Activated CD8-positive, alpha-beta T cell treated with anti-CD3 and anti-CD28 coated beads, Interleukin-2, amount 10 ng/mL, durations not matched to agents 7 days and 5 days (primary cell): ENCODE results near the gene SP2. TPM values are rescaled to one million over a fixed set of nuclear protein-coding genes. Genes with fewer than 3 reads are reported as not detected.

ENCODE experiments used
- ATAC-seq: fragments of 150-1000 bp; cut with Tn5 transposase; one replicate; pipeline ENCODE4 v1.10.0; 2021; ENCODE audit warnings: moderate library complexity
- CTCF ChIA-PET: fragments of 350-600 bp; sonication (Branson Sonifier 250); formaldehyde crosslinking; loops from one replicate; lab custom pipeline; 2021; ENCODE audit warnings: antibody characterized with exemption; lab: Charles Lee
- POLR2A ChIA-PET: fragments of 350-600 bp; sonication (Branson Sonifier 250); formaldehyde crosslinking; loops from one replicate; lab custom pipeline; 2021; ENCODE audit warnings: antibody characterized with exemption; lab: Charles Lee
- DNase-seq: peaks from one replicate; pipeline ENCODE4 v3.0.0-alpha.2; 2020
- H3K27ac Mint-ChIP-seq: one replicate; pipeline ENCODE4 v1.8.0; 2021; ENCODE audit warnings: mild to moderate bottlenecking, mixed read lengths
- H3K27me3 Mint-ChIP-seq: one replicate; pipeline ENCODE4 v1.8.0; 2021; ENCODE audit warnings: low read depth, mixed read lengths
- H3K36me3 Mint-ChIP-seq: one replicate; pipeline ENCODE4 v1.8.0; 2021; ENCODE audit warnings: low read depth, mixed read lengths
- H3K4me1 Mint-ChIP-seq: one replicate; pipeline ENCODE4 v1.8.0; 2021; ENCODE audit warnings: low read depth, mixed read lengths
- H3K4me3 Mint-ChIP-seq: one replicate; pipeline ENCODE4 v1.8.0; 2021; ENCODE audit warnings: mild to moderate bottlenecking, mixed read lengths
- H3K9me3 Mint-ChIP-seq: one replicate; pipeline ENCODE4 v1.8.0; 2022; ENCODE audit warnings: mixed read lengths; ENCODE audit not compliant: insufficient read depth
- total RNA-seq, 2 experiments: library from RNA; stranded (reverse); gene quantifications; one replicate each; pipeline ENCODE4 v1.2.3, GENCODE V29; 2021

Gene SP2
- total RNA-seq, 2 experiments from 2014 or later, result 23.7 to 24.5 TPM

DNA sequence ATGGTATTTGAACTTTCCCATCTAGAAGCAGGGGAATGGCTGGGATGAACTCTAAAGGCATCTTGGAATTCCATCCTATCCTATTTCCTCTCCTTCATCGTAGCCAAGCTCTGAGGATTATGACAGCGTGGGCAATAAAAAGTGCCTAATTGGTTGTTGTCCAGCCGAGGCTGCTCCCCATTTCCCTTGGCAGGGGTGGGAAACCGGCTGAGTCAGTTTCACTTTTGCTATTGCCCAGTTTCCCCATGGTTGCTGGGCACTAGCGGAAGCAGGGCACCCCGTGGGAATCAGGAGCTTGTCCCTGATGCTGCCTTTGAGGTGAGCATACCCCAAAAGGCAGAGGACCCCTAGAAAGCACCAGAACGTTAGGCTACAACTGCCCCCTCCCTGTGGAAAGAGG is 13.8 kb upstream of the SP2 start:
- Mint-ChIP-seq H3K27me3 (peaks cover 12% of the 10 kb centered on the region), H3K36me3 (no peaks in the 10 kb centered on the region), H3K9me3 (no peaks in the 10 kb centered on the region), H3K27ac (no peak overlapping the region), H3K4me3 (no peak overlapping the region), H3K4me1 (peaks cover 19% of the 10 kb centered on the region)
- ChIA-PET CTCF (interaction anchor here (1.1 to 18.4 kb wide), 4 partner anchors 7 to 136 kb away, joined by 3 to 538 read pairs (median 4); partner anchors contain the start of genes SCRN2 and SP6), POLR2A (interaction anchor here (1.1 to 1.6 kb wide), 2 partner anchors 10 to 13 kb away, joined by 5 read pairs; no protein-coding TSS in a partner anchor)
- ATAC-seq (no peak), DNase-seq (no peak)

DNA sequence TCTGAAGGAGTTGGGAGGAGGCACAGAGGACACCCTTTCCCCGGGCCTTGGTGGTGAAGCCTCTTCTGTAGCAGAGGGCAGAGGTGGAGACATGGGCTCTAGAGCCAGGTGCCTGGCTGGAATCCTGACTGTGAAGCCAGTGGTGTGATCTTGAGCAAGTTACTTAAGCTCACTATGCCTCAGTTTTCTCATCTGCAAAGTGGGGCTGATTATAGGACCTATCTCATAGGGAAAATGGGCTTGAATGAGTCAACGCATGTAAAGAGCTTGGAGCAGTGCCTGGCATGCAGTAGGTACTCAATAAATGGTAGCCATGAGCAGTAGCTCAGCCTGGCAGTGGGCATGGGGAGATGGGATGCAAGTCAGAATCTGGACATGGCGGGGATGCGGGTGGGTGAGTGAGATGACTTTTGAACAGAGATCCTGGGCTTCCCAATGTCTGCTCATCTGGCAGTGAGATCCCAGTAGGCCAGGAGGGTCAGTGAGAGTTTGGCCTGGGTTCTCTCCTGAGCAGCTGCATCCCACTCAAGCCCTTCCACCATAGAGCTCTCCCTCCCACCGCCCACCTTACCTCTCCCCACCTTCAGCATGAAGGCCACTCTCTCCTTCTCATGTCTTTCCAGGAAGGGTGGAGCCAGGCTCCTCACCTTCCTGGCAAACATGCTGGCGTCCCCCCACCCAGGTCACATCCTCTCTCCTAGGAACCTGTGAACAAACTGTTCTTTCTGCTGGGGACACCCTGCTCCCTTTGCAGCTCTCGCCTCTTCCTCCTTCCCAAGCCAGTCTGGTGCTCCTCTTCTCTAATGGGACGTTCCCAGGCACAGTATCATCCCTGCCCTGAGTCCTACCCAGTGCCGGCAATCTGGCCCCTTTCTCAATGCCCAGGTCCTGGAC is 13.1 kb upstream of the SP2 start:
- ATAC-seq, result no peak
- H3K27ac Mint-ChIP-seq, result peak overlapping the region; percentile 8
- peaks cover 19% of the 10 kb centered on the region for H3K4me1 Mint-ChIP-seq
- no peaks in the 10 kb centered on the region for H3K9me3 Mint-ChIP-seq
- ChIA-PET POLR2A (interaction anchor here (1.1 to 1.6 kb wide), 2 partner anchors 9 to 13 kb away, joined by 5 read pairs; no protein-coding TSS in a partner anchor), CTCF (interaction anchor here (1.1 to 18.4 kb wide), 2 partner anchors 35 to 135 kb away, joined by 3 to 538 read pairs; partner anchors contain the start of genes SCRN2 and SP6)
- no peaks in the 10 kb centered on the region for H3K36me3 Mint-ChIP-seq
- peaks cover 12% of the 10 kb centered on the region for H3K27me3 Mint-ChIP-seq
- H3K4me3 Mint-ChIP-seq, result no peak overlapping the region
- DNase-seq, result no peak

- H3K4me1 Mint-ChIP-seq, result peaks cover 19% of the 10 kb centered on the region
- H3K36me3 Mint-ChIP-seq, result no peaks in the 10 kb centered on the region
- no peak overlapping the region for H3K27ac Mint-ChIP-seq
- CTCF ChIA-PET, result interaction anchor here (0.7 to 18.4 kb wide), 4 partner anchors 36 to 95 kb away, joined by 3 to 538 read pairs (median 4); partner anchors contain the start of genes CDK5RAP3, OSBPL7, SCRN2 and SP6
- no peak for DNase-seq
- H3K4me3 Mint-ChIP-seq, result no peak overlapping the region
- no peaks in the 10 kb centered on the region for H3K9me3 Mint-ChIP-seq
- POLR2A ChIA-PET, result interaction anchor here (0.7 kb wide), 2 partner anchors 41 to 150 kb away, joined by 3 read pairs; partner anchors contain the start of gene TBX21
- H3K27me3 Mint-ChIP-seq, result peaks cover 8% of the 10 kb centered on the region
- no peak for ATAC-seq
Observed at GRCh38 chr17:47883589-47884426, 12.2 kb upstream of the SP2 start.

DNA sequence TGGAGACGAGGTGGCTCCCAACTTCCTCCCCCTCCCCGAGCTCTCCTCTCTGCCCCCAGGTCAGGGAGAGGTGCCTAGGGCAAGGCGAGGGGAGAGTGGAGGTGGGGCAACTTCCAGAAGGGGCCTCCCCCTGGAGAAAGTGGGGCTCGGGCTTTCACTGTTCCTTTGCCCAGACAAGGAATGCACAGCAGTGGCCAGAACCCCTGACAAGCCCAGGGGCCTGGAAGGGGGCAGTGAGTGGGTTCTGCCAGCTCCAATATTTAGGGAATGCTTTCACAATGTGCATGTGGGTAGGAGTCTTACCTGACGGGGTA is 11.7 kb upstream of the SP2 start:
- no peak overlapping the region for H3K4me3 Mint-ChIP-seq
- ATAC-seq (no peak), DNase-seq (no peak)
- no peaks in the 10 kb centered on the region for H3K9me3 Mint-ChIP-seq
- H3K27me3 Mint-ChIP-seq, result peaks cover 4% of the 10 kb centered on the region
- CTCF ChIA-PET, result interaction anchor here (0.7 to 18.4 kb wide), 7 partner anchors 9 to 100 kb away, joined by 3 to 538 read pairs (median 3); partner anchors contain the start of genes CDK5RAP3, OSBPL7, SCRN2 and SP6
- POLR2A ChIA-PET, result interaction anchor here (0.7 to 1.4 kb wide), 4 partner anchors 11 to 151 kb away, joined by 3 to 6 read pairs (median 4); partner anchors contain the start of gene TBX21
- no peak overlapping the region for H3K27ac Mint-ChIP-seq
- H3K4me1 Mint-ChIP-seq, result peaks cover 19% of the 10 kb centered on the region
- no peaks in the 10 kb centered on the region for H3K36me3 Mint-ChIP-seq

DNA sequence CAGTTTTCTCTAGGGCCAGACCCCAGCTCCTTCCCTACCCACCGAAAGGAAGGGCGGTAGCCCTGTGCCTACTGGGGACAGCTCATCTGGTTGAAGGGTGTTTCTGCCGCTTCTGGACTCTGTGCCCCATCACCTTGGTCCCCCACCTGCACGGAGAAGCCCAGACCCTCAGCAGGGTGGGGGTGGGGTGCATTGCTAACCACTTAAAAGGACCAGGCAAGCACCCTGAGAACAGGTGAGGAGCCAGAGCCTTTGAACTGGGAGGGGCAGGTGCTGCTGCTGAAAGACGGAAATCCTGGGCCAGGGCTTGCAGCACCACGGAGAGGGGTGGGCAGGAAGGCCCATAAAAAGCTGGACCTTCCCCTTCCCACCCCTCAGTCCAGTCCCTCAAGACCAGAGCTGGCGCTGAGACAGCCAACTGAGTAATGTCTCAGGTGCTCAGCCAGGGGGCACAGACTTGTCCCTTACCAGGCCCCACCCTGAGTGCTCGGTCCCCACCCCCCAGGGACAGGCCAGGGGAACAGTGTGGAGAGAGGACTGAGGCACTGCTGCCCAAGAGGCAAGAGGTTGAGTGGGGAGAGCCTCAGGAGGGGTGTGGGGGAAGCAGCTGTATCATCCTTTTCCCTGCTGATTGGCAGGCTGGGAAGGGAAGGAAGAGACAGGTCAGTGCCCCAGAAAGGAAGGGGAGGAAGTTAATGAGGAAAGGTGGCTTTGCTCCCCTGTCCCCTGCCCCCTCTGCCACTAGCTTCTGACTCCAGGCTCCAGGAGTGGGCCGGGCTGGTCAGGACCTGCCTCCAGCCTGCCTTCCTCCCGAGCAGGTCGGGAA is 10.9 kb upstream of the SP2 start:
- Mint-ChIP-seq H3K9me3 (no peaks in the 10 kb centered on the region), H3K4me1 (peaks cover 23% of the 10 kb centered on the region), H3K27me3 (peaks cover 4% of the 10 kb centered on the region), H3K36me3 (no peaks in the 10 kb centered on the region), H3K4me3 (no peak overlapping the region), H3K27ac (no peak overlapping the region)
- DNase-seq, result no peak
- POLR2A ChIA-PET, result interaction anchor here (0.7 to 2.3 kb wide), 4 partner anchors 10 to 54 kb away, joined by 3 to 10 read pairs (median 5); partner anchors contain the start of genes LRRC46 and MRPL10
- CTCF ChIA-PET, result interaction anchor here (0.8 to 18.4 kb wide), 8 partner anchors 9 to 100 kb away, joined by 3 to 538 read pairs (median 3); partner anchors contain the start of genes CDK5RAP3, SCRN2, SP2 and SP6
- ATAC-seq, result no peak

DNA sequence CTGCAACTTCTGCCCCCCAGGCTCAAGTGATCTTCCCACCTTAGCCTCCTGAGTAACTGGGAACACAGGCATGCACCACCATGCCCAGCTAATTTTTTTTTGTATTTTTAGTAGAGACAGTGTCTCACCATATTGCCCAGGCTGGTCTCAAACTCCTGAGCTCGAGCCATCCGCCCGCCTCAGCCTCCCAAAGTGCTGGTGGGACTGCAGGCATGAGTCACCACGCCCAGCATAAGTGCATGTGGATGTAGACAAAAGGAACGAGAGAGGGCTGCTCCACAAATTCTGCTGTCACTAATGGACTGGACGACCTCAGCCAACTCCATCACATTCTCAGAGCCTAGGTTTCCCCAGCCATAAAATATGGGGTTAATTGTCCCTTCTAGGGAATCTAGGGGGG is 7.7 kb upstream of the SP2 start:
- Mint-ChIP-seq H3K4me3 (no peak overlapping the region), H3K27ac (no peak overlapping the region)
- POLR2A ChIA-PET, result interaction anchor here (1.1 kb wide), 1 partner anchor 76 kb away, joined by 4 read pairs; no protein-coding TSS in a partner anchor

GRCh38 chr17:47889734-47890529 is 6.1 kb upstream of the SP2 start:
- CTCF ChIA-PET, result interaction anchor here (0.6 to 18.4 kb wide), 24 partner anchors 8 to 225 kb away, joined by 3 to 538 read pairs (median 4); partner anchors contain the start of genes LRRC46, MRPL10, OSBPL7 and PNPO
- peak; percentile 97 for ATAC-seq
- peak; percentile 94 for DNase-seq
- Mint-ChIP-seq H3K36me3 (no peaks in the 10 kb centered on the region), H3K4me1 (peaks cover 33% of the 10 kb centered on the region), H3K4me3 (no peak overlapping the region), H3K27ac (peak overlapping the region; percentile 39), H3K27me3 (no peaks in the 10 kb centered on the region), H3K9me3 (no peaks in the 10 kb centered on the region)
- POLR2A ChIA-PET, result interaction anchor here (1.1 to 1.6 kb wide), 2 partner anchors 49 to 59 kb away, joined by 6 to 8 read pairs; partner anchors contain the start of genes LRRC46, MRPL10 and SCRN2

More for the DNA sequence above, 7.7 kb upstream of the SP2 start:
- peaks cover 27% of the 10 kb centered on the region for H3K4me1 Mint-ChIP-seq
- no peaks in the 10 kb centered on the region for H3K27me3 Mint-ChIP-seq
- no peaks in the 10 kb centered on the region for H3K9me3 Mint-ChIP-seq
- CTCF ChIA-PET, result interaction anchor here (0.7 to 18.4 kb wide), 3 partner anchors 41 to 129 kb away, joined by 3 to 538 read pairs (median 11); partner anchors contain the start of genes LRRC46, MRPL10, SCRN2 and SP6
- DNase-seq (no peak), ATAC-seq (no peak)
- no peaks in the 10 kb centered on the region for H3K36me3 Mint-ChIP-seq

GRCh38 chr17:47891545-47892088 is 4.4 kb upstream of the SP2 start:
- CTCF ChIA-PET, result interaction anchor here (0.8 to 18.4 kb wide), 9 partner anchors 8 to 127 kb away, joined by 3 to 538 read pairs (median 10); partner anchors contain the start of genes CDK5RAP3, SCRN2 and SP6
- H3K27me3 Mint-ChIP-seq, result no peaks in the 10 kb centered on the region
- H3K4me3 Mint-ChIP-seq, result no peak overlapping the region
- no peaks in the 10 kb centered on the region for H3K9me3 Mint-ChIP-seq
- ATAC-seq, result no peak
- H3K4me1 Mint-ChIP-seq, result peaks cover 26% of the 10 kb centered on the region
- H3K36me3 Mint-ChIP-seq, result no peaks in the 10 kb centered on the region
- peak overlapping the region; percentile 37 for H3K27ac Mint-ChIP-seq
- POLR2A ChIA-PET, result interaction anchor here (0.5 to 1.5 kb wide), 4 partner anchors 9 to 156 kb away, joined by 3 to 5 read pairs (median 4); partner anchors contain the start of genes CDK5RAP3, LRRC46 and MRPL10
- DNase-seq, result no peak
